HG03196 (cell line): ENCODE results near the gene ZNF276.
A peak's percentile ranks its signal among the peaks of the same experiment; 100 is the strongest.
"Not testable (repeated sequence)": the region's sequence is repeated elsewhere in the genome, so short reads cannot be mapped to it uniquely, and the experiment has no call there.

Source experiments
- ATAC-seq: cut with Tn5 transposase; IDR thresholded peaks from one replicate; pipeline ENCODE4 v1.9.1; 2021; ENCODE audit not compliant: unreplicated experiment

Gene ZNF276, protein sequence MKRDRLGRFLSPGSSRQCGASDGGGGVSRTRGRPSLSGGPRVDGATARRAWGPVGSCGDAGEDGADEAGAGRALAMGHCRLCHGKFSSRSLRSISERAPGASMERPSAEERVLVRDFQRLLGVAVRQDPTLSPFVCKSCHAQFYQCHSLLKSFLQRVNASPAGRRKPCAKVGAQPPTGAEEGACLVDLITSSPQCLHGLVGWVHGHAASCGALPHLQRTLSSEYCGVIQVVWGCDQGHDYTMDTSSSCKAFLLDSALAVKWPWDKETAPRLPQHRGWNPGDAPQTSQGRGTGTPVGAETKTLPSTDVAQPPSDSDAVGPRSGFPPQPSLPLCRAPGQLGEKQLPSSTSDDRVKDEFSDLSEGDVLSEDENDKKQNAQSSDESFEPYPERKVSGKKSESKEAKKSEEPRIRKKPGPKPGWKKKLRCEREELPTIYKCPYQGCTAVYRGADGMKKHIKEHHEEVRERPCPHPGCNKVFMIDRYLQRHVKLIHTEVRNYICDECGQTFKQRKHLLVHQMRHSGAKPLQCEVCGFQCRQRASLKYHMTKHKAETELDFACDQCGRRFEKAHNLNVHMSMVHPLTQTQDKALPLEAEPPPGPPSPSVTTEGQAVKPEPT

DNA sequence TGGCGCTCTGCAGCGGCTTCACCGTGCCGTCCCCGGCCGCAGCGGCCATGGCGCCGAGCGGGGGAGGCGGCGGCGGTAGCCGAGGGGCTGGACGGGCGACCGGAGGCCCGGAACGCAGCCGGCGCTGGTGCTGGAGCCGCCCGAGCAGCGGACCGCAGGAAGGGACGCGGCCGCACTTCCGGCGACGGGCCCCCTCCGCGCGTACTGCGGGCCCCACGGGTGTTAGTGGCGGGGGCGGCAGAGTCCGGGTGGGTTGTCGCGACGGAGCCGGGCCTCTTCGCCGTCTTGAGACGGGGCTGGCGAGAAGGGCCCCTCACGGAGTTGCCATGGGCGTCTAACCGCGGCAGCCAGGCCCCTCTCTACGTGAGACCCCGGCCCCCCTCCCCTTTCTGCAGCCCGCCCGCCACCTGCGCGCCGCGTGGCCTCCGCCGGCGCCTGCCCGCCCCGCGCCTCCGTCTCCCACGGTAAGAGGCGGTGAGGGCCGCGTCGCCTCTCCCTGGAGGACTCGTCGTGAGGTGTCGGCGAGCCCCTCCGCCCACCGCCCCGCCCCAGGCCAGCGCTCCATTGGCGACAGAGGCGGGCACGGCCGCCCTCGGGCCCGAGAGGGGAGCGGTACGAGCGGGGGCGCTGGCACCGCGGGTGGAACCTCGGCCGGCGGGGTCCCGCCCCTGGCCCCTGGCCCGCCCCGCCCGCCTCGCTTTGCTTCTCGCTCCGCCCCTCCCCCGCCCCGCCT lies at the start of gene ZNF276, which contains the start of gene VPS9D1:
Gene ZNF276, plus strand, starts transcription at position 725 of the 733 bp plus-strand sequence. CDS start 104 bp downstream, outside the sequence.
Gene VPS9D1, minus strand, starts transcription at position 86 of the 733 bp plus-strand sequence. Its CDS starts 37 bp downstream, at position 49.
- ATAC-seq, result peak; percentile 54

DNA sequence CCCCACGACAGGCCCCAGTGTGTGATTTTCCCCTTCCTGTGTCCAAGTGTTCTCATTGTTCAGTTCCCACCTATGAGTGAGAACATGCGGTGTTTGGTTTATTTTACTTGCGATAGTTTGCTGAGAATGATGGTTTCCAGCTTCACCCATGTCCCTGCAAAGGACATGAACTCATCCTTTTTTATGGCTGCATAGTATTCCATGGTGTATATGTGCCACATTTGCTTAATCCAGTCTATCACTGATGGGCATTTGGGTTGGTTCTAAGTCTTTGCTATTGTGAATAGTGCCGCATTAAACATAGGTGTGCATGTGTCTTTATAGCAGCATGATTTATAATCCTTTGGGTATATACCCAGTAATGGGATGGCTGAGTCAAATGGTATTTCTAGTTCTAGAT lies 49.8 kb upstream of the ZNF276 start:
- ATAC-seq, result not testable (repeated sequence)

DNA sequence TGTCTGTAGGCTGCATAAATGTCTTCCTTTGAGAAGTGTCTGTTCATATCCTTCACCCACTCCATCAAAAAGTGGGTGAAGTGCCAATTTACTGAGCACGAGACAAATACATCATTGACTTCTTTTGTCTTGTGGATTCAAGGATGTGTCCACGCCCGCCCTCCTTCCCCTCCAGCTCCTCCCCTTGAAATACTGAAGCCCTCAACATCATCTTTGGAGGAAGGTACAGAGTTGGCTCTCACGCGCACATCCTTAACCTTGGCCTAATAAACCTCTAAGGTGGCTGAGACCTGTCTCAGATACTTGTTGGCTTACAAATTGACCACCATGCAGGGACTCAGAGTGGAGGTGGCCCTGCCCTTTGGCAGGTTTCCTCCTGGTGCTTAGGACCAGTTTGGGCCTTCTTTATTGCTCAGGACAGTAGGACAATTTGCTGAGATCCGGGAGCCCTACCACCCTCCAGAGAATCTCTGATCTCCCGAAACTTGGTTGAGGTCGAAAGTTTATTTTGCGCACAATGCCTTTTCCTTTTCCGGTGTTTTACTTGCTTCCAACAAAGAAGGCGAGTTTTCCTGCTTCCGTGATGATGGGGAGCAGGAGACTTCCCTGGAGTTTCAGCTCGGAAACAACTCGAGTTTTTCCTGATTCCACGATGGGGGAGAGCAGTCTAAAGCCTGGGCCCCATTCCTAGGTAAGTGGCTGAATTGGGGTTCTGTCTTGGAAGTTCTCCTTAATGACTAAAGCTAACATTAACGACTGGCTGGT lies 49.0 kb upstream of the ZNF276 start:
- no peak for ATAC-seq

DNA sequence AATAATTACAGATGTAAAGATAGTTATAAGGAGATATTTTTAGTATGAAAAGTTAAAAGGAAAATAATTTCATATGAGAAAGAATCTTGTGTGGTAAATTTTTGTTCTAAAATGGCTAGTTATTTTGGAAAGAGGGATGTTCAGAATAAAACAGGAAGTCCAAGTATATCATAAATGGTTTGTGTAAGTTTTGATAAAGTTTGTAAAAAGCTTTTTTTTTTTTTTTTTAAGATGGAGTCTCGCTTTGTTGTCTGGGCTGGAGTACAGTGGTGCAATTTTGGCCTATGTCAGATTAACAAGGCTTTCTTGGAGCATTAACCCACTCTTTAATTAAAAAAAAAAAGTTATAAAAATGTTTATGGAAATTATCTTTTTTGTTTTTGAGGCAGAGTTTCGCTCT lies 43.1 kb upstream of the ZNF276 start:
- ATAC-seq, result no peak

DNA sequence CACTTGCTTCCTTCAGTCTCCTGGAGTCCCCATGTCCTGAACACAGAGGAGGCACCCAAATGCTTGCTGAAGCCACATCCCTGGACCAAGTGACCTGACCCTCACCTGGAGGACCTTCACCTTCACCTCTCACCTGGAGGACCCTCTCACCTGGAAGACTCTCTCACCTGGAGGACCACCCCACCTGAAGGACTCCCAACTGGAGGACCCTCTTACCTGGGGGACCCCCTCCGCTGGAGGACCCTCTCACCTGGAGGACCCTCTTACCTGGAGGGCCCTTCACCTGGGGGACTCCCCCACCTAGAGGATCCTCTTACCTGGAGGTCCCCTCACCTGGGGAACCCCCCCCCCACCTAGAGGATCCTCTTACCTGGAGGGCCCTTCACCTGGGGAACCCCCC lies 35.4 kb upstream of the ZNF276 start:
- ATAC-seq, result no peak

DNA sequence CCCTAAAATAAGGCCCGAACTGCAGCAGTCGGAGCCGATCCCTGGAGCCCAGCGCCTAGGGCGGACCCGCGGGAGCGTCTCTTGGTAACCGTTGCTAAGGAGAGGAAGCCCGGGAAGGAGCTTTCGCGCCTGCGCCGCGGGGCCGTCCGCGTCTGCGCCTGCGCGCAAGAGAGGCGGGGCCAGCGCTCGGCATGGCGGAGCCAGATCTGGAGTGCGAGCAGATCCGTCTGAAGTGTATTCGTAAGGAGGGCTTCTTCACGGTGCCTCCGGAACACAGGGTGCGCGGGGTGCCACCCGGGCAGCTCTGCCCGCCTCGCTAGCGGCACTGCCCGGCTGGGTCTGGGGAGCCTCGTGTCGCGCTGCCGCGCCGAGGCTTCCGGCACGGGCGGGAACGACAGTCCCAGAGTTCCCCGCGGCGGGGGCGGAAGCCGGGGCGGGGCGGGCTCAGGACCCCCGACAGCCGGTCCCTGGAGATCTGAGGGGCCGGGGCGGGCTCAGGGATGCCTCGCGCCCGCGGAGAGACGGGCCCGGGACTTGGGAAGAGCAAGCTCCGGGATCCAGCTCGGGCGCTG lies 34.7 kb upstream of the ZNF276 start, which contains the start of gene CDK10:
Gene CDK10, plus strand, starts transcription at position 170 of the 572 bp plus-strand sequence. Its CDS starts 22 bp downstream, at position 192.
- peak; percentile 73 for ATAC-seq

DNA sequence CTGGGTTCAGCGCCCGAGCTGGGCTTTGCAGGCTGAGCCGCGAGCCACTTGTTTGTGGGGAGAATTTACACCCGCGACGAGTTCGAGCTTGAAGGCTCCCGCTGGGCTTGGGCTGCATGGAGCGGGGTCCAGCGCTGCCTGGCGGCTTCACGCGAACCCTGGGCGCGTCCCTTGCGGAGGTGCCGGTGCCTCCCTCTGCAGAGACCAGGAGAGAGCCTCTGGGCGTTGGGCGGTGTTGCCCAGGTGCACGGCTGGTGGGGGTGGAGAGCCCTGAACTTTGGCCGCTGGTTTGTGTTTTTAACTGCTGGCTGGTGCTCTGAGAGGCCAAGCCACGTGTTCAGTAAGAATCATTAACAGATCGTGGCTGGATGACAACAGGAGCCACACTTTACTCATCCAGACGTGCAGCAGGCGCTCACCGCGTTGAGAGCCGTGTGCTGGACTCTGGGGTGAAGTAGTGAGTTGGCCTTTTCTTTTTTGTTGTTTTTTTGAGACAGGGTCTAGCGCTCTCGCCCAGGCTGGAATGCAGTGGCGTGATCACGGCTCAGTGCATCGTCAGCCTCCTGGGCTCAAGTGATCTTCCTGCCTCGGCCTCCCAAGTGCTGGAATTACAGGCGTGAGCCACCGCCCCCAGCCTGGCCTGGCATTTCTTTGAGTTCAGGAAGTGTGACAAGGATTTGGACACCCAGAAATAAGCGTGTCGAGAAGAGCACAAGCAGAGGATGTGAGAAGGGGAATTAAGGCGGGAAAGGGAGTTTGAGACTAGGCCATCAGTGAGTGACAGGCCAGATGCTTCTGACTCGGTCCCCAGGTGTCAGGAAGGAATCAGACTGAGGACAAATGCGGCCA lies 34.0 kb upstream of the ZNF276 start:
- peak; percentile 42 for ATAC-seq

DNA sequence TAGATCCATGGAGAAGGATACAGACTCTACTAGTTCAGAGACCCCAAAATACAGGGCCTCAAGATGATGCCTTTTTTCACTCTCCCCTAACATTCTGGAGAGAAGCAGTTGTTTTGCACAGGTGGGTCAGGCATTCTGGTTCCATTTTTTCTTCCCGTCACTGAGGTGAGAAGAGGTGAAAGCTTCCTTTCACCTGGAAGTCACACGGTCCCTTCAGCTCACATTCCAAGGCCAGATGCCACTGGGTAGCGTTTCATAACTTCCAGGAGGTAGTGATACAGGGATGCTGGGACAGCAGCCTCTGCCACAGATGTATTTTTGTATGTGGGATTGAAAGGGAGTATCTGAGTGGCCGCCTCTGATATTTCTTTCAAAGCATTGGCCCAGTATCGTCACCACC lies 32.9 kb upstream of the ZNF276 start:
- ATAC-seq, result no peak

DNA sequence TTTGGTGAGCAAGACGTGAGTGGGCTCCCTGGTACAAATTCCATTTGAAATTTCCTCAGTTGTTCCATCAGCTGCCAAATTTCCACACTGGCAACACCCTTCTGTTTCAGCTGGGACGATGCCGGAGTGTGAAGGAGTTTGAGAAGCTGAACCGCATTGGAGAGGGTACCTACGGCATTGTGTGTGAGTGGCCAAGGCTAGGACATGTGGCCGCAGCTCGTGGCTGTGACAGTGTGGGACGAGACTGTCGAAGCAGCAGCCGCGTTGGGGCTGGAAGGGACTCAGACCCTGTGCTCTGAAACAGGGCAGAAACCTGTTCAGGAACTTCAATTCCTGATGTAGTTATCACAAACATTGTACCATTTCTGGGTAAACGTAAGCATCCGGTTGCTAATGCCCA lies 32.2 kb upstream of the ZNF276 start:
- ATAC-seq, result no peak

DNA sequence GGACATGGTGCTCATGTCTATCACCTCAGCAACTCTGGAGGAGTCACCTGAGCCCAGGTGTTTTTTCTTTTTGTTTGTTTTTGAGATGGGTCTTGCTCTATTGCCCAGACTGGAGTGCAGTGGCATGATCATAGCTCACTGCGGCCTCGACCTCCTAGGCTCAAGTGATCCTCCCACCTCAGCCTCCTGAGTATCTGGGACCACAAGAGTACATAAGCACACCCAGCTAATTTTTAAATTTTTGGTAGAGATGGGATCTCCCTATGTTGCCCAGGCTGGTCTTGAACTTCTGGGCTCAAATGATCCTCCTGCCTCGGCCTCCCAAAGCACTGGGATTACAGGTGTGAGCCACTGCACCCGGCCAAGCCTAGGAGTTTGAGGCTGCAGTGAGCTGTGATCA lies 31.7 kb upstream of the ZNF276 start:
- ATAC-seq, result not testable (repeated sequence)

DNA sequence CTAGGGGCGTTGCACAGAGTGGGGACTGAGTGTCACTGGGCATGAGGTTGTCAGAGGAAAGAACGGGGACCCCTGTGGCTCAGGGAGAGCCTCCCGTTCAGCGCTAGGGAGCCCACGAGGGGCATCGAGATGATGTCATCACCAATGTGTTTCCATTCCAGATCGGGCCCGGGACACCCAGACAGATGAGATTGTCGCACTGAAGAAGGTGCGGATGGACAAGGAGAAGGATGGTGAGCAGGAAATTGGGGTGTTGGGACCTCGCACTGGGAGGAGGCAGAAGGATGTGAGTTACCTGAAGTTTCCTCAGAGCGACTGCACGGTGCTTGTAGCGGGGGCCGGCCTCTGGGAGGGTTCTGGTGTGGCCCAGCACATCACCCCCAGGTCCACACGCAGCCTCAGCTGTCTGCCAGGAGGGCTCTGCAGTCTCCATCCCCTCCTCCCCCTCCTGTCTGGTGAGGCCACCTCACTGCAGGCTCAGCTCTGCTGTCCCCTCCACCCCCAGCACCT lies 30.9 kb upstream of the ZNF276 start:
- ATAC-seq, result no peak

DNA sequence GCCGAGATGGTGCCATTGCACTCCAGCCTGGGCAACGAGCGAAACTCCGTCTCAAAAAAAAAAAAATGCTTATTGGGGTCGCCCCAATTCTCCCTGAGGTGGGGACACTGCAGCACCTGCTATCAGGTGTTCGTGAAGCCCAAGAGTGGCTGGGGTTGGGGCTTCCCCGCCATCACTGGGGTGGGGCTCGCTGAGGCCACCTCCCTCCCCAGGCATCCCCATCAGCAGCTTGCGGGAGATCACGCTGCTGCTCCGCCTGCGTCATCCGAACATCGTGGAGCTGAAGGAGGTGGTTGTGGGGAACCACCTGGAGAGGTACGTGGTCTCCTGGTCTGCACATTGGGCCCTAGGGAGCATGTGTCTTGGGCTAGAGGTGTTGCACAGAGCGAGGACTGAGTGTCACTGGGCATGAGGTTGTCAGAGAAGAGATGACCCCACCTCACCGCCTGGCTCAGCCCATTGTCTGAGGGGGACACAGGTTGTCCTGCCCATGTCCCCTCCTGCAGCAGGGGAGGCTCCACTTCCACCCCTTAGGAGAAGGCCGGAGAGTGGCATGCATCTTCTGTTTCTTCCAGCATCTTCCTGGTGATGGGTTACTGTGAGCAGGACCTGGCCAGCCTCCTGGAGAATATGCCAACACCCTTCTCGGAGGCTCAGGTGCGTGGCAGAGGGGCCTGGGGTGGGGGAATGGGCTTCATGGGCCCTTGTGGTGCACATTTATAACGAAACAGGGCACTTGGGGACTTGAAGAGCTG lies 29.9 kb upstream of the ZNF276 start:
- ATAC-seq, result no peak

DNA sequence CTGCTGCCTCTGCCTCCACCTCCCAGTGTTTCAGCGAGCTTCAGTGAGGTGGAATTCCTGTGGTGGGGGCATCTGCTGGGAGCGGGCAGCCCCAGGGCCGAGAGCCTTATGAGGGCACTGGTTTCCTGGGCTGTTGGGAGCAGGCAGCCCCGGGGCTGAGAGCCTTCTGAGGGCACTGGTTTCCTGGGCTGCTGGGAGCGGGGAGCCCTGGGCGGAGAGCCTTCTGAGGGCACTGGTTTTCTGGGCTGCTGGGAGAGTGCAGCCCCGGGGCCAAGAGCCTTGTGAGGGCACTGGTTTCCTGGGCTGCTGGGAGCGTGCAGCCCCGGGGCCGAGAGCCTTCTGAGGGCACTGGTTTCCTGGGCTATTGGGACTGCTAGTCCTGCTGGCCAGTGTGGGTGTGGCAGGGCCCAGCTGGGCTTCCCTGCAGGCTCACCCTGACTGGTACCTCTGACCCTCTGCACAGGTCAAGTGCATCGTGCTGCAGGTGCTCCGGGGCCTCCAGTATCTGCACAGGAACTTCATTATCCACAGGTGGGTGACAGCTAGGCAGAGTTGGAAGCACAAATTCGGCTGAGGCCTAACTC lies 29.3 kb upstream of the ZNF276 start:
- no peak for ATAC-seq

DNA sequence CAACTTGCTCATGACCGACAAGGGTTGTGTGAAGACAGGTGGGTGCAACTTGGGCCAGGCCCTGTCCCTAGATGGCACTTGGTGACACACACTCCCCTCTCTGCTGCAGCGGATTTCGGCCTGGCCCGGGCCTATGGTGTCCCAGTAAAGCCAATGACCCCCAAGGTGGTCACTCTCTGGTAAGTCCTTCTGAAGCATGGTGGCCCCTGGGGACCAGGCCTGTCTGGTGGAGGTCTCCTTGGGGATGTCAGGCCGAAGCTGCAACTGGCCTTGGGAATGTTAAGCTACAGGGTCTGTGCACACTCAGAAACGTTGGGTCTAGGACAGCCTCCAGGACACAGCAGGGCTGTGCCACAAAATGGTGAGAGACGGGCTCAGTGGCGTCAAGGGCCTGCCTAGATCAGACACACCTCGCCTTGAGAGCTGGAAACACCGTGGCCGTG lies 28.0 kb upstream of the ZNF276 start:
- no peak for ATAC-seq

DNA sequence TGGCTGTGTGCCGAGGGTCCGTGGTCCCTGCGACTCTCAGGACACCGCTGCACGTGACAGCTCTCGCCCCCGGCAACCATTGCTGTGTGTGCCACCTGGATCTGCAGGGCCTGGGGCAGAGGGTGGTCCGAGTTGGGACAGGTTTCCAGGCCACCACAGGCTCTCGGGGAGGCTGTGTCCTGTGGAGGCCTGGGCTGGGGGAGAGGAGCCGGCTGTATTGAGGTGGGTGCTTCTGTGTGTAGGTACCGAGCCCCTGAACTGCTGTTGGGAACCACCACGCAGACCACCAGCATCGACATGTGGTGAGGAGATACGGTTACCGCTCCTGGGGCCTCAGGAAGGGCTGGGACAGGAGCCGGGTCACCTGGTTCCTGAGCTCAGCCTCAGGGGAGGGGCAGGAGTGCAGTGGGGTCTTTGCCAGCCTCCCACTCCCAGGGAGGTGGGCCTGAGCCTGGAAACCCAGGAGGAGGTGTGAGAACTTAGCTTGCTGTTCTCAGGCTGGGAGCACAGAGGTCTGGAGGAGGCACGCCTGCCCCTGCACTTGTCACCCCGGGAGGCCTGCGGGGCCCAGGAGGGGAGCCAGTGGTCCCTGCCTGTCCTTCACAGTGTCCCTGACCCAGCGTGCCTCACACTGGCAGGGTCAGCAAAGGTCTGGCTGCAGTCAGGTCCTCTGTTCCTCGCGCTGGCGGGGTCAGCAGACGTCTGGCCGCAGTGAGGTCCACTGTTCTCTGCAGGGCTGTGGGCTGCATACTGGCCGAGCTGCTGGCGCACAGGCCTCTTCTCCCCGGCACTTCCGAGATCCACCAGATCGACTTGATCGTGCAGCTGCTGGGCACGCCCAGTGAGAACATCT lies 27.2 kb upstream of the ZNF276 start:
- ATAC-seq, result no peak

DNA sequence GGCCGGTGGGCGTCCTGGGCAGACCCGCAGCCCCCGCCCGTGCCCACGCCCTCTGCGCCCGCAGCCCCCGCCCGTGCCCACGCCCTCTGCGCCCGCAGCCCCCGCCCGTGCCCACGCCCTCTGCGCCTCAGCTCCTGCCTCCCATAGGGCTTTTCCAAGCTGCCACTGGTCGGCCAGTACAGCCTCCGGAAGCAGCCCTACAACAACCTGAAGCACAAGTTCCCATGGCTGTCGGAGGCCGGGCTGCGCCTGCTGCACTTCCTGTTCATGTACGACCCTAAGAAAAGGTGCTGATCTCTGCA lies 26.6 kb upstream of the ZNF276 start:
- not testable (repeated sequence) for ATAC-seq

DNA sequence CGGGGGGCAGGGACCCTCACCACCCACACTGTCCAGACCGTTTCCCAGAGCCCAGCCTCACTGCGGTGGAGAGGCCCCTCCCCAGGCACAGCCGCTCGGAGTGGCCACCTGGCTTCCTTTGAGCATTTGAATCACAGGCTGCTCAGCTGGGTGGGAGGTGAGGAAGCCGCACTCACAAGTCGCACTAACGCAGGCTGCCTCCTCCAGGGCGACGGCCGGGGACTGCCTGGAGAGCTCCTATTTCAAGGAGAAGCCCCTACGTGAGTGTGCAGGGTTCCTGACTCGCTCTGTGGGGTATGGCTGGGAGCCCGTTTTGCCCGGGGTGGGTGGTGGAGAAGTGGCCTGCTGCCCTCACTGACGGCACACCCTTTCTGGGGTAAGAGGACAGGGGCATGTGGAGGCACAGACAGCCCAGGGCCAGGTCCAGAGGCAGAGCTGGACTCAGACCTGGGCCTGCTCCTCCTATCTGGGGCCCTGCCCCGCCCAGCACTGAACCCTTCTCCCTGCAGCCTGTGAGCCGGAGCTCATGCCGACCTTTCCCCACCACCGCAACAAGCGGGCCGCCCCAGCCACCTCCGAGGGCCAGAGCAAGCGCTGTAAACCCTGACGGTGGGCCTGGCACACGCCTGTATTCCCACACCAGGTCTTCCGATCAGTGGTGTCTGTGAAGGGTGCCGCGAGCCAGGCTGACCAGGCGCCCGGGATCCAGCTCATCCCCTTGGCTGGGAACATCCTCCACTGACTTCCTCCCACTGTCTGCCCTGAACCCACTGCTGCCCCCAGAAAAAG lies 26.1 kb upstream of the ZNF276 start:
- ATAC-seq, result no peak
